Natural killer cell (primary cell): ENCODE results near the gene CACNA2D3. TPM values are rescaled to one million over a fixed set of nuclear protein-coding genes. Genes with fewer than 3 reads are reported as not detected.

ENCODE experiments used
- ATAC-seq, 3 donors: fragments of 150-1000 bp in 2 of 3; fragments of 200-7000 bp in 1 of 3; cut with Tn5 transposase; 1 replicate in 1 of 3; 2 replicates in 2 of 3; pipeline ENCODE4 v1.10.0; 2021; ENCODE audit warnings: mild to moderate bottlenecking in 2 of 3, moderate library complexity in 2 of 3
- DNase-seq, 2 donors: peaks; one replicate each; pipeline versions ENCODE4 v3.0.0 to v3.0.0-alpha.2; 2013 to 2021; ENCODE audit warnings: mixed read lengths in 1 of 2
- H3K27ac ChIP-seq: one replicate; pipeline ENCODE4 v1.5.1; 2013; ENCODE audit warnings: mild to moderate bottlenecking, low read length
- H3K27me3 ChIP-seq: one replicate; pipeline ENCODE4 v1.6.1; 2013; ENCODE audit warnings: low read length; ENCODE audit not compliant: control insufficient read depth, insufficient read depth
- H3K36me3 ChIP-seq: one replicate; pipeline ENCODE4 v1.6.1; 2013; ENCODE audit warnings: low read length; ENCODE audit not compliant: control insufficient read depth, insufficient read depth
- H3K4me1 ChIP-seq: one replicate; pipeline ENCODE4 v1.6.1; 2013; ENCODE audit warnings: low read length; ENCODE audit not compliant: control insufficient read depth, insufficient read depth
- H3K4me3 ChIP-seq: one replicate; pipeline ENCODE4 v1.5.1; 2013; ENCODE audit warnings: low read length
- H3K9me3 ChIP-seq: one replicate; pipeline ENCODE4 v1.6.1; 2013; ENCODE audit warnings: low read length; ENCODE audit not compliant: control insufficient read depth, insufficient read depth
- H3K27ac Mint-ChIP-seq, 2 donors: one replicate each; pipeline ENCODE4 v1.8.0; 2022; ENCODE audit warnings: mild to moderate bottlenecking in 2 of 2, mixed read lengths in 2 of 2, moderate library complexity in 1 of 2
- H3K27me3 Mint-ChIP-seq, 2 donors: one replicate each; pipeline ENCODE4 v1.8.0; 2022; ENCODE audit warnings: low read depth in 2 of 2, mixed read lengths in 2 of 2
- H3K36me3 Mint-ChIP-seq: one replicate; pipeline ENCODE4 v1.8.0; 2022; ENCODE audit warnings: mixed read lengths
- H3K4me1 Mint-ChIP-seq, 2 donors: one replicate each; pipeline ENCODE4 v1.8.0; 2022; ENCODE audit warnings: mixed read lengths in 2 of 2
- H3K4me3 Mint-ChIP-seq: one replicate; pipeline ENCODE4 v1.8.0; 2022; ENCODE audit warnings: mild to moderate bottlenecking, moderate library complexity, mixed read lengths
- H3K9me3 Mint-ChIP-seq, 2 donors: one replicate each; pipeline ENCODE4 v1.8.0; 2022; ENCODE audit warnings: mixed read lengths in 2 of 2
- CTCF ChIP-seq: fragments of 200-600 bp; IDR thresholded peaks from one replicate; pipeline ENCODE4 v1.8.0; 2022; ENCODE audit warnings: antibody characterized with exemption
- WGBS: methylation state at CpG from one replicate; pipeline ENCODE4 v1.1.7; 2013; ENCODE audit warnings: missing lambda C conversion rate; ENCODE audit not compliant: insufficient coverage; 5-methylcytosine and 5-hydroxymethylcytosine counted together
- intact Hi-C: fragments of 100-400 bp; cut with micrococcal nuclease; formaldehyde crosslinking; loops from one replicate; pipeline ENCODE4 v1.14.2; 2022
- total RNA-seq, 4 donors: library from RNA; stranded (reverse); fragments of 120-200 nt in 1 of 4; gene quantifications; one replicate each; pipeline versions ENCODE4 v1.2.3 to v1.2.4, GENCODE V29; 2013 to 2022

Gene CACNA2D3
- total RNA-seq, 3 donors from 2014 or later (not counting 1 experiment from before 2014, with no cell fraction given), result 0.49 TPM; not detected in 2

- Histone ChIP-seq H3K36me3 (no peaks in the 10 kb centered on the region), H3K27ac (no peak overlapping the region), H3K9me3 (no peaks in the 10 kb centered on the region), H3K4me3 (no peak overlapping the region), H3K27me3 (no peaks in the 10 kb centered on the region), H3K4me1 (no peaks in the 10 kb centered on the region)
- Mint-ChIP-seq H3K4me1 (no peaks in the 10 kb centered on the region), H3K4me3 (no peak overlapping the region), H3K9me3 (no peaks in the 10 kb centered on the region), H3K36me3 (no peaks in the 10 kb centered on the region), H3K27me3 (no peaks in the 10 kb centered on the region), H3K27ac (no peak overlapping the region)
- 93% methylated on average over 3 of the region's 3 CpGs for whole genome bisulfite sequencing
- DNase-seq, result no peak
- no peak for TF ChIP-seq CTCF
- ATAC-seq, result no peak
- intact Hi-C loops, result no loop called here
Observed at GRCh38 chr3:54223063-54223462, 100.7 kb downstream of the CACNA2D3 start.

GRCh38 chr3:54225841-54226528 is 103.6 kb downstream of the CACNA2D3 start:
- no peaks in the 10 kb centered on the region for H3K9me3 ChIP-seq
- TF ChIP-seq CTCF, result no peak
- no peak overlapping the region for H3K27ac ChIP-seq
- DNase-seq (no peak), ATAC-seq (no peak)
- WGBS, result 76% methylated on average over 8 of the region's 8 CpGs
- Mint-ChIP-seq H3K27me3 (no peaks in the 10 kb centered on the region), H3K27ac (no peak overlapping the region), H3K4me3 (no peak overlapping the region), H3K9me3 (no peaks in the 10 kb centered on the region), H3K4me1 (no peaks in the 10 kb centered on the region), H3K36me3 (no peaks in the 10 kb centered on the region)
- intact Hi-C loops, result no loop called here
- H3K4me1 ChIP-seq, result no peaks in the 10 kb centered on the region
- H3K4me3 ChIP-seq, result no peak overlapping the region
- no peaks in the 10 kb centered on the region for H3K27me3 ChIP-seq
- no peaks in the 10 kb centered on the region for H3K36me3 ChIP-seq

- H3K9me3 ChIP-seq, result no peaks in the 10 kb centered on the region
- H3K27me3 Mint-ChIP-seq, result no peaks in the 10 kb centered on the region
- H3K36me3 Mint-ChIP-seq, result no peaks in the 10 kb centered on the region
- no peak overlapping the region for H3K27ac ChIP-seq
- no peak for TF ChIP-seq CTCF
- no peak overlapping the region for H3K4me3 ChIP-seq
- H3K4me1 Mint-ChIP-seq, result no peaks in the 10 kb centered on the region
- 81% methylated on average over 5 of the region's 5 CpGs for WGBS
- no peak overlapping the region for H3K27ac Mint-ChIP-seq
- H3K27me3 ChIP-seq, result no peaks in the 10 kb centered on the region
- H3K9me3 Mint-ChIP-seq, result no peaks in the 10 kb centered on the region
- intact Hi-C loops, result no loop called here
- H3K36me3 ChIP-seq, result no peaks in the 10 kb centered on the region
- H3K4me1 ChIP-seq, result no peaks in the 10 kb centered on the region
- no peak for ATAC-seq
- DNase-seq, result no peak
- no peak overlapping the region for H3K4me3 Mint-ChIP-seq
Observed at GRCh38 chr3:54228806-54229205, 106.5 kb downstream of the CACNA2D3 start.

GRCh38 chr3:54232618-54233017 is 110.3 kb downstream of the CACNA2D3 start:
- intact Hi-C loops, result no loop called here
- Mint-ChIP-seq H3K4me1 (no peaks in the 10 kb centered on the region), H3K36me3 (no peaks in the 10 kb centered on the region), H3K27me3 (no peaks in the 10 kb centered on the region), H3K27ac (no peak overlapping the region), H3K9me3 (no peaks in the 10 kb centered on the region), H3K4me3 (no peak overlapping the region)
- 88% methylated on average over 4 of the region's 4 CpGs for WGBS
- no peak overlapping the region for H3K4me3 ChIP-seq
- DNase-seq (no peak), ATAC-seq (no peak)
- no peak for TF ChIP-seq CTCF
- no peak overlapping the region for H3K27ac ChIP-seq
- H3K27me3 ChIP-seq, result no peaks in the 10 kb centered on the region
- H3K36me3 ChIP-seq, result no peaks in the 10 kb centered on the region
- H3K4me1 ChIP-seq, result no peaks in the 10 kb centered on the region
- H3K9me3 ChIP-seq, result no peaks in the 10 kb centered on the region
